IMR-90 (cell line): ENCODE measurements around the gene CTRB2.

Source experiments
- BHLHE40 ChIP-seq: fragments of 150-350 bp; IDR thresholded peaks from 2 replicates; pipeline ENCODE4 v1.6.1; 2016; ENCODE audit warnings: mild to moderate bottlenecking, low read depth, low read length
- CTCF ChIP-seq: conservative IDR thresholded peaks from 2 replicates; pipeline ENCODE4 v1.5.1; 2012; ENCODE audit warnings: mild to moderate bottlenecking, low read depth, low read length, improper control_type of control experiment
- FOS ChIP-seq: fragments of 150-350 bp; IDR thresholded peaks from 2 replicates; pipeline ENCODE4 v1.6.1; 2016; ENCODE audit warnings: low read depth, low read length
- MAFK ChIP-seq: IDR thresholded peaks from 2 replicates; pipeline ENCODE4 v1.6.1; 2012; ENCODE audit warnings: low read depth, low read length, improper control_type of control experiment
- MXI1 ChIP-seq: IDR thresholded peaks from 2 replicates; pipeline ENCODE4 v1.6.1; 2012; ENCODE audit warnings: low read depth, mild to moderate bottlenecking, low read length, moderate library complexity, borderline replicate concordance
- POLR2A ChIP-seq: IDR thresholded peaks from 2 replicates; pipeline ENCODE4 v1.6.1; 2012; ENCODE audit warnings: mild to moderate bottlenecking, low read depth, low read length
- RAD21 ChIP-seq: IDR thresholded peaks from 2 replicates; pipeline ENCODE4 v1.6.1; 2012; ENCODE audit warnings: low read length, improper control_type of control experiment
- SMC3 ChIP-seq: fragments of 150-350 bp; IDR thresholded peaks from 2 replicates; pipeline ENCODE4 v1.6.1; 2016; ENCODE audit warnings: low read depth, mild to moderate bottlenecking, antibody characterized with exemption, low read length, moderate library complexity
- USF2 ChIP-seq: fragments of 150-350 bp; IDR thresholded peaks from 2 replicates; pipeline ENCODE4 v1.6.1; 2017; ENCODE audit warnings: mild to moderate bottlenecking, antibody characterized with exemption, low read length, low read depth

DNA sequence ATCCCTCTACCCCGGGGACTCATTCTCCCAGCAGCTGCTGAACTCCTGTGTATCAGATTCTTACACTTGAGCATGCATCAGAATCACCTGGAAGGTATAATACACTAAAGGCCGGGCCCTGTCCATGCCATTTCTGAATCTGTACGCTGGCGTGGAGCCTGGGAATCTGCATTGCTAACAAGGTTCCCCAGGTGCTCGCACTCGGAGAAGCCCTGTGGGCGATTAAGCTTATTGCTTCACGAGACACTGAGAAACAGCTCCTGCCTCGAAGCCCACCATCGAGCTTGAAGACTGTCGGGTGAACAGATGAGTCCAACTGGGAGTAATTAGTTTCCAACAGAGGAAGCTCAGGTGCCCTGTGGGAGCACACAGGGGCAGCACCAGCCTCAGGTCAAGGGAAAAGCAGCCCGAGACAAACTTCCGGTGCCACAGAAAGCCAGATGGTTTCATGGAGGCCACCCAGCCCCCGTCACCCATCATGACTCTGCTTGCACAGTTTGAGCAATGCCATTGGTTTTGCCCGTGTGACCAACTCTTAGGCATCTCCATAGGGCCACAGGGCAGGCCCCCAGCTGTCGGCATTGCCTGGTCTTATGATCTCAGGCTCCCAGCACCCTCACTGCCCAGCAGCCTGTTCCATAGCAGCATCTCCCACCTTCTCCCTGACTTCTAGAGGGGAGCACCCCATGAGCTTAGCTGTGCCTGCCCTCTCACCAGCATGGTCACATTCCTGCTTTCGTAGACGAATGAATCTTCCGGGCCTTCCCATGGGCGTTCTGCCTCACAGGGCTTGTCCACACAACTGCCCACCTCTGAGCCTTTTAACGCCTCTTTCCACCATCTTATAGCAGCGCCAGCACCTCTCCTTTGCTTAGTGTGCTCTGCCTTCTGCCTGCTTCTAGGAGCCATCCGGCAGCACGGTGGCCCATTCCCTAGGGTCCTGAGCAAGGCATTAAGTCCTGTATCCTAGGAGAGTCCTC is 10.9 kb downstream of the CTRB2 start:
- TF ChIP-seq FOS (no peak), CTCF (no peak), SMC3 (no peak), USF2 (no peak), POLR2A (no peak), BHLHE40 (no peak), MAFK (no peak), MXI1 (no peak), RAD21 (no peak)
